Measurements from ENCODE around the gene MAST2.

GRCh38 chr1:45982359-45982758 lies 178.9 kb downstream of the MAST2 start:
- TF ChIP-seq RAD21 (IDR thresholded peaks at IDR 0.05; ENCODE audit: low read depth) (no peak), EZH2phosphoT487 (IDR thresholded peaks at IDR 0.05; ENCODE audit: borderline replicate concordance) (no peak), CEBPB (IDR thresholded peaks at IDR 0.05; ENCODE audit: low read depth) (no peak), ELF1 (IDR thresholded peaks at IDR 0.05; ENCODE audit: borderline replicate concordance, low read depth) (no peak), EGR1 (IDR thresholded peaks at IDR 0.05; ENCODE audit: low read depth) (no peak), POLR2AphosphoS5 (IDR thresholded peaks at IDR 0.05; ENCODE audit: low read depth, low read length) (no peak), EZH2 (IDR thresholded peaks at IDR 0.05) (no peak), ZNF274 (IDR thresholded peaks at IDR 0.05; ENCODE audit: low read depth, low read length) (no peak), SP1 (IDR thresholded peaks at IDR 0.05; ENCODE audit: low read depth) (no peak)
- TF ChIP-seq, protein P1, sequence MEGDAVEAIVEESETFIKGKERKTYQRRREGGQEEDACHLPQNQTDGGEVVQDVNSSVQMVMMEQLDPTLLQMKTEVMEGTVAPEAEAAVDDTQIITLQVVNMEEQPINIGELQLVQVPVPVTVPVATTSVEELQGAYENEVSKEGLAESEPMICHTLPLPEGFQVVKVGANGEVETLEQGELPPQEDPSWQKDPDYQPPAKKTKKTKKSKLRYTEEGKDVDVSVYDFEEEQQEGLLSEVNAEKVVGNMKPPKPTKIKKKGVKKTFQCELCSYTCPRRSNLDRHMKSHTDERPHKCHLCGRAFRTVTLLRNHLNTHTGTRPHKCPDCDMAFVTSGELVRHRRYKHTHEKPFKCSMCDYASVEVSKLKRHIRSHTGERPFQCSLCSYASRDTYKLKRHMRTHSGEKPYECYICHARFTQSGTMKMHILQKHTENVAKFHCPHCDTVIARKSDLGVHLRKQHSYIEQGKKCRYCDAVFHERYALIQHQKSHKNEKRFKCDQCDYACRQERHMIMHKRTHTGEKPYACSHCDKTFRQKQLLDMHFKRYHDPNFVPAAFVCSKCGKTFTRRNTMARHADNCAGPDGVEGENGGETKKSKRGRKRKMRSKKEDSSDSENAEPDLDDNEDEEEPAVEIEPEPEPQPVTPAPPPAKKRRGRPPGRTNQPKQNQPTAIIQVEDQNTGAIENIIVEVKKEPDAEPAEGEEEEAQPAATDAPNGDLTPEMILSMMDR (IDR thresholded peaks at IDR 0.05 in 2 of 3, conservative IDR thresholded peaks at IDR 0.05 in 1 of 3; ENCODE audit: borderline replicate concordance in 1 of 3, insufficient read depth in 1 of 3, low read depth in 2 of 3, low read length in 2 of 3): no peak
- TF ChIP-seq, protein P2, sequence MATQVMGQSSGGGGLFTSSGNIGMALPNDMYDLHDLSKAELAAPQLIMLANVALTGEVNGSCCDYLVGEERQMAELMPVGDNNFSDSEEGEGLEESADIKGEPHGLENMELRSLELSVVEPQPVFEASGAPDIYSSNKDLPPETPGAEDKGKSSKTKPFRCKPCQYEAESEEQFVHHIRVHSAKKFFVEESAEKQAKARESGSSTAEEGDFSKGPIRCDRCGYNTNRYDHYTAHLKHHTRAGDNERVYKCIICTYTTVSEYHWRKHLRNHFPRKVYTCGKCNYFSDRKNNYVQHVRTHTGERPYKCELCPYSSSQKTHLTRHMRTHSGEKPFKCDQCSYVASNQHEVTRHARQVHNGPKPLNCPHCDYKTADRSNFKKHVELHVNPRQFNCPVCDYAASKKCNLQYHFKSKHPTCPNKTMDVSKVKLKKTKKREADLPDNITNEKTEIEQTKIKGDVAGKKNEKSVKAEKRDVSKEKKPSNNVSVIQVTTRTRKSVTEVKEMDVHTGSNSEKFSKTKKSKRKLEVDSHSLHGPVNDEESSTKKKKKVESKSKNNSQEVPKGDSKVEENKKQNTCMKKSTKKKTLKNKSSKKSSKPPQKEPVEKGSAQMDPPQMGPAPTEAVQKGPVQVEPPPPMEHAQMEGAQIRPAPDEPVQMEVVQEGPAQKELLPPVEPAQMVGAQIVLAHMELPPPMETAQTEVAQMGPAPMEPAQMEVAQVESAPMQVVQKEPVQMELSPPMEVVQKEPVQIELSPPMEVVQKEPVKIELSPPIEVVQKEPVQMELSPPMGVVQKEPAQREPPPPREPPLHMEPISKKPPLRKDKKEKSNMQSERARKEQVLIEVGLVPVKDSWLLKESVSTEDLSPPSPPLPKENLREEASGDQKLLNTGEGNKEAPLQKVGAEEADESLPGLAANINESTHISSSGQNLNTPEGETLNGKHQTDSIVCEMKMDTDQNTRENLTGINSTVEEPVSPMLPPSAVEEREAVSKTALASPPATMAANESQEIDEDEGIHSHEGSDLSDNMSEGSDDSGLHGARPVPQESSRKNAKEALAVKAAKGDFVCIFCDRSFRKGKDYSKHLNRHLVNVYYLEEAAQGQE (IDR thresholded peaks at IDR 0.05; ENCODE audit: low read depth): no peak
- TF ChIP-seq, protein P3, sequence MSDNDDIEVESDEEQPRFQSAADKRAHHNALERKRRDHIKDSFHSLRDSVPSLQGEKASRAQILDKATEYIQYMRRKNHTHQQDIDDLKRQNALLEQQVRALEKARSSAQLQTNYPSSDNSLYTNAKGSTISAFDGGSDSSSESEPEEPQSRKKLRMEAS (IDR thresholded peaks at IDR 0.05): no peak
